AG09319 (cell line): Measurements from ENCODE around the gene CYB5R4.

Experiments
- DNase-seq: peaks from one replicate; pipeline ENCODE4 v3.0.0-alpha.2; 2010; ENCODE audit warnings: low read depth; ENCODE audit errors: extremely low read depth
- TF ChIP-seq, protein P1 (sequence below): IDR thresholded peaks from 2 replicates; pipeline ENCODE4 v1.5.1; 2011; ENCODE audit warnings: low read depth, mild to moderate bottlenecking, inconsistent platforms, low read length, moderate library complexity

The CYB5R4 gene

DNA sequence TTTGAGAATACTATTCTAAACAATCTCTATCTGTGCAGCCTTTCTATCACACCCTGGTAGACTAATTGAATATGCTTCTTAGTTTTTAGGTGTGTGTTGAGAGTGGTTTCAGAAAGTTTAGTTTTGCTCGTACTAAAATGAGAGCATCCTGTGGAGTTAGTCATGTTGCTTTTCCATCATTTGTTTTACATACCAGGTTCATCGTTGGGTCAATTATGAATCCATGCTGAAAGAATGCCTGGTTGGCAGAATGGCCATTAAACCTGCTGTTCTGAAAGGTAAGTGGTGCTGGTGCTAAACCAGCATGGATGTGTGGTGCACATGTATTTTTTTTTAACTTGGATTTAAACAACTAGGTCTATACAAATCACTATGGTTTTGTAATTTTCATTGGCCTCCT is 49.3 kb downstream of the CYB5R4 start:
- DNase-seq, result no peak
- TF ChIP-seq, protein P1, sequence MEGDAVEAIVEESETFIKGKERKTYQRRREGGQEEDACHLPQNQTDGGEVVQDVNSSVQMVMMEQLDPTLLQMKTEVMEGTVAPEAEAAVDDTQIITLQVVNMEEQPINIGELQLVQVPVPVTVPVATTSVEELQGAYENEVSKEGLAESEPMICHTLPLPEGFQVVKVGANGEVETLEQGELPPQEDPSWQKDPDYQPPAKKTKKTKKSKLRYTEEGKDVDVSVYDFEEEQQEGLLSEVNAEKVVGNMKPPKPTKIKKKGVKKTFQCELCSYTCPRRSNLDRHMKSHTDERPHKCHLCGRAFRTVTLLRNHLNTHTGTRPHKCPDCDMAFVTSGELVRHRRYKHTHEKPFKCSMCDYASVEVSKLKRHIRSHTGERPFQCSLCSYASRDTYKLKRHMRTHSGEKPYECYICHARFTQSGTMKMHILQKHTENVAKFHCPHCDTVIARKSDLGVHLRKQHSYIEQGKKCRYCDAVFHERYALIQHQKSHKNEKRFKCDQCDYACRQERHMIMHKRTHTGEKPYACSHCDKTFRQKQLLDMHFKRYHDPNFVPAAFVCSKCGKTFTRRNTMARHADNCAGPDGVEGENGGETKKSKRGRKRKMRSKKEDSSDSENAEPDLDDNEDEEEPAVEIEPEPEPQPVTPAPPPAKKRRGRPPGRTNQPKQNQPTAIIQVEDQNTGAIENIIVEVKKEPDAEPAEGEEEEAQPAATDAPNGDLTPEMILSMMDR, result no peak

DNA sequence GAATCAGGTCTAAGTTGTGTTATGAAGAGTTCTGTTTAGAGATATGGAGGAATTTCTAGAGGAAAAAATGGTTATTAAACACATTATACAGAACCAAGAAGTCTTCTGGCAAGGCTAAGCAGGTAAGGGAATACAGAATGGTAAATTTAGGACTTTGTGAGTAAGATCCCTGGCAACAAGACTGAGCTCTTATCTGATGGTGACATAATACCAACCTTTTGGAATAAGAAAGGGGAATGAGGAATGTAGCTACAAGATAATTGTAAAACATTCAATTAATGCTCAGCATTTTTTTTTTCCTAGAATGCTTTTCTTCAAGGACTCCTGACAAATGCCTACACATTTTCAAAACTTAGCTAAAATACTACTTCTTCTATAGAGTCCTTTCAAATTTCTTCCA is 51.8 kb downstream of the CYB5R4 start:
- TF ChIP-seq, protein P1, result no peak
- no peak for DNase-seq

DNA sequence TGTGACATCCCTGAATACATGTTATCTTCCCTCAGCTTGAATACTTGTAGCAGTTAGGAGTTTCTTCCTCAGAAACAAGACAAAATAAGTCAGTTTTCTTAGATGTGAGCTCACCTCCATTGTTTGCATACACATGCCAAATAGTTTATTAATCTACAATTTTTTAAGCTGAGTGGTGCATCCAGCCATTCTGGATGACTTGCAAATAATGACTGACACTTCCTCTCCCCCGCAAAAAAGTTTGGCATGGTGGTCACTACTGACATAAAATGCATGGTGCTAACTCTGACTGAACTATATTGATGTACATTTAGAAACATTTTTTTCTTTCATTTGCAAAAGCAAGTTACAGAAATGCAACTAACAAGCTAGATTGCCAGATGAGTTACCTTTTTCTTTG is 55.5 kb downstream of the CYB5R4 start:
- TF ChIP-seq, protein P1, result no peak
- no peak for DNase-seq

DNA sequence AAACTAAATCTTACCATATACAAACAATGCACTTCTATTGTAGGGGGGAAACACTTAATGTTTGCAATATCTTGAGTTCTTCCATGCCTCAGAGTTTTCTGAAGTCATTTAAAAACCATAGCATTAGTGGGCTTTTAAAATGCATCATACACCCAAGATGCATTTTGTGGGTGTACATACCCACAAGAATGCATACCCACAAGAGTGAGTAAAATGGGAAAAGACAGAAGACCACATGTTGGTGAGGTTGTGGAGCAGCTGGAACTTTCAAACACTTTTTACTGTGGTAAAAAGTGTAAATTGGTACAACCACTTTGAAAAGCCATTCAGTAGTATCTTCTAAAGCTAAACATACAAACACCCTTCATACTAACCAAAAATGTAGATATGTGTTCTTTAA is 57.5 kb downstream of the CYB5R4 start:
- no peak for DNase-seq
- TF ChIP-seq, protein P1, result no peak

DNA sequence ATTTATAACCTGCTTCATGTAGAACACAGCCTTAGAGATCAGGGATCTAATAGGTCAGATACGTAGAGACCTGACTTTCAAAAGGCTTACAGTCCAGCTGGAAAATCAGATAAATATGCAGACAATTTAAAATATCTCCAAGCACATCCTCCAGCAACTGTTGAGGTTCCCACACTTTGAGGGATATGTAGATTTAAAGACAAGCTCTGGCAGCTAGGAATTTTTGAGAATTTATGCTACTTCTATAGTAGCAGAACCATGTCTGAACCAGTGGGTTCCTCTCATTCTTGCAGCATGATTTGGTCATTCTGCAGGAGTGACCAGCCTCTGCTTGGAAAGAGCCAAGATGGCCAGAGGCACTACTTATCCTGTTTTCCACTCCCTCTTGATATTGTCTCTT is 60.5 kb downstream of the CYB5R4 start:
- no peak for DNase-seq
- TF ChIP-seq, protein P1, result no peak

DNA sequence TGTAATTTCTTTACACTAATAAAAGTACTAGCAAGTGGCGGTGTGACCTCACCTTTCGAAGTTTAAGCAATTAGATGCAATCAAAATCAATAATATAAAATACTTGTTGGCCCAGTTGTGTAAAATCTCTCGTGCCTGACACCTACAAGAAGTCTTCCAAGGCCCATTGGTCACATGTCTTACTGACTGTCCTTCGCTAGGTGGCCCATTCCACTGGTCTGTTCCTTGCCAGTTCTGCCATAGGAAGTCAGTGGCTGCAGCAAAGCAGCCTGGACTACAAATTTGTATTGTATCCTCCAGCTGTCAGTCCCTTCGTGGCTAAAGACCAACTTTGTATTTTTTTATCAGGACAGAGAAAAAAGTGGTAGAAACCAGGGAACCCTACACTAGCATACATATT is 61.8 kb downstream of the CYB5R4 start:
- no peak for DNase-seq
- TF ChIP-seq, protein P1, result no peak

DNA sequence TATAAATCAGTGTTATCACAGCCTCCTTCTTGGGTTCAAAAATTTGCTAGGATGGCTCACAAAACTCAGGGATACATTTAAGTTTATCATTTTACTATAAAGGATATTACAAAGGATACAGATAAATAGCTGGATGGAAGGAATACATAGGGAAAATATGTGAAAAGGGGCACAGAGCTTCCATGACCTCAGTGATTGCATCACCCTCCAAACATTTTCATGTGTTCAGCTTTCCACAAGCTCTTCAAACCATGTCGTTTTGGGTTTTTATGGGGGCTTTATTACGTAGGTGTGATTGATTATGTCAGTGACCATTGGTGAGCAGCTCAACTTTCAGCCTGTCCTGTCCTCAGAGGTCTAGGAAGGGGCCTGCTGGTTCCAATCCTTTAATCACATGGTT is 68.0 kb downstream of the CYB5R4 start:
- no peak for DNase-seq

More for the DNA sequence above, 68.0 kb downstream of the CYB5R4 start:
- TF ChIP-seq, protein P1, result no peak
